HEK293 (cell line): ENCODE results near the gene NFATC1.

ENCODE experiments used
- CTCF ChIA-PET: fragments of 350-600 bp; formaldehyde crosslinking; extraction: SDS; loops from one replicate; lab custom pipeline; 2021; ENCODE audit warnings: antibody characterized with exemption; lab: Yijun Ruan, JAX
- POLR2A ChIA-PET: fragments of 300-600 bp; formaldehyde crosslinking; extraction: SDS; loops from one replicate; lab custom pipeline; 2020; ENCODE audit warnings: antibody characterized with exemption, inconsistent platforms; lab: Yijun Ruan, JAX
- H3K27ac ChIP-seq: fragments of 200-500 bp; sonication (Bioruptor generic); 2 replicates; pipeline ENCODE4 v1.5.1; 2014; ENCODE audit warnings: low read depth, low read length, control low read depth, inconsistent platforms; ENCODE audit errors: extremely low read depth
- H3K36me3 ChIP-seq, 2 experiments: fragments of 200-500 bp in 1 of 2; sonication (Bioruptor generic) in 1 of 2; 1 replicate in 1 of 2; 2 replicates in 1 of 2; pipeline ENCODE4 v1.5.1; 2014 to 2017; ENCODE audit warnings: inconsistent platforms in 2 of 2, low read length in 2 of 2; ENCODE audit not compliant: control insufficient read depth in 2 of 2, insufficient read depth in 1 of 2
- H3K4me1 ChIP-seq: fragments of 200-500 bp; sonication (Bioruptor generic); 2 replicates; pipeline ENCODE4 v1.5.1; 2014; ENCODE audit warnings: mild to moderate bottlenecking, low read length, inconsistent platforms; ENCODE audit not compliant: control insufficient read depth, insufficient read depth
- H3K4me3 ChIP-seq: 2 replicates; pipeline ENCODE4 v1.5.1; 2011; ENCODE audit warnings: low read depth, mild to moderate bottlenecking, control low read depth, low read length, moderate library complexity
- H3K9me3 ChIP-seq: fragments of 200-500 bp; sonication (Bioruptor generic); 2 replicates; pipeline ENCODE4 v1.5.1; 2014; ENCODE audit warnings: low read depth, low read length, inconsistent platforms; ENCODE audit not compliant: control insufficient read depth, insufficient read depth
- GLIS1 ChIP-seq: fragments of 450-650 bp; formaldehyde crosslinking; IDR thresholded peaks from 2 replicates; pipeline ENCODE4 v1.5.1; 2016; ENCODE audit warnings: missing biosample characterization, missing genetic modification characterization
- GLIS2 ChIP-seq: fragments of 450-650 bp; formaldehyde crosslinking; IDR thresholded peaks from 2 replicates; pipeline ENCODE4 v1.5.1; 2016; ENCODE audit warnings: missing biosample characterization, missing genetic modification characterization
- HOXD13 ChIP-seq: sonication (generic); formaldehyde crosslinking; IDR thresholded peaks from 2 replicates; pipeline ENCODE4 v1.8.0; 2022; ENCODE audit warnings: missing genetic modification reagents, borderline replicate concordance
- KLF17 ChIP-seq: fragments of 450-650 bp; formaldehyde crosslinking; IDR thresholded peaks from 2 replicates; pipeline ENCODE4 v1.5.1; 2016; ENCODE audit warnings: missing biosample characterization, missing genetic modification characterization
- MZF1 ChIP-seq: fragments of 450-650 bp; formaldehyde crosslinking; IDR thresholded peaks from 2 replicates; pipeline ENCODE4 v1.5.1; 2017; ENCODE audit warnings: missing biosample characterization, missing genetic modification characterization, borderline replicate concordance
- OSR2 ChIP-seq: fragments of 450-650 bp; formaldehyde crosslinking; IDR thresholded peaks from 2 replicates; pipeline ENCODE4 v1.5.1; 2016; ENCODE audit warnings: missing biosample characterization, missing genetic modification characterization
- SP2 ChIP-seq: fragments of 450-650 bp; formaldehyde crosslinking; IDR thresholded peaks from 2 replicates; pipeline ENCODE4 v1.5.1; 2016; ENCODE audit warnings: missing biosample characterization, missing genetic modification characterization
- ZBTB8A ChIP-seq: fragments of 450-650 bp; formaldehyde crosslinking; IDR thresholded peaks from 2 replicates; pipeline ENCODE4 v1.5.1; 2016; ENCODE audit warnings: missing biosample characterization, missing genetic modification characterization
- ZEB2 ChIP-seq: fragments of 450-650 bp; formaldehyde crosslinking; IDR thresholded peaks from 2 replicates; pipeline ENCODE4 v1.5.1; 2016; ENCODE audit warnings: missing biosample characterization, missing genetic modification characterization
- ZFP41 ChIP-seq: fragments of 450-650 bp; formaldehyde crosslinking; IDR thresholded peaks from 2 replicates; pipeline ENCODE4 v1.5.1; 2016; ENCODE audit warnings: missing biosample characterization, missing genetic modification characterization, borderline replicate concordance
- ZIC2 ChIP-seq: fragments of 450-650 bp; formaldehyde crosslinking; IDR thresholded peaks from 2 replicates; pipeline ENCODE4 v1.5.1; 2016; ENCODE audit warnings: missing biosample characterization, missing genetic modification characterization
- ZNF10 ChIP-seq: fragments of 450-650 bp; formaldehyde crosslinking; IDR thresholded peaks from 2 replicates; pipeline ENCODE4 v1.5.1; 2017; ENCODE audit warnings: missing biosample characterization, missing genetic modification characterization
- ZNF112 ChIP-seq: fragments of 450-650 bp; formaldehyde crosslinking; IDR thresholded peaks from 2 replicates; pipeline ENCODE4 v1.5.0; 2017; ENCODE audit warnings: missing biosample characterization, missing genetic modification characterization
- ZNF24 ChIP-seq: fragments of 450-650 bp; formaldehyde crosslinking; IDR thresholded peaks from 2 replicates; pipeline ENCODE4 v1.5.1; 2016; ENCODE audit warnings: missing biosample characterization, missing genetic modification characterization
- ZNF335 ChIP-seq: fragments of 450-650 bp; formaldehyde crosslinking; conservative IDR thresholded peaks from 2 replicates; pipeline ENCODE4 v1.5.1; 2016; ENCODE audit warnings: missing biosample characterization, missing genetic modification characterization
- ZNF391 ChIP-seq: fragments of 450-650 bp; formaldehyde crosslinking; IDR thresholded peaks from 2 replicates; pipeline ENCODE4 v1.5.1; 2016; ENCODE audit warnings: low read depth, missing biosample characterization, missing genetic modification characterization, borderline replicate concordance
- ZNF580 ChIP-seq: fragments of 450-650 bp; formaldehyde crosslinking; IDR thresholded peaks from 2 replicates; pipeline ENCODE4 v1.5.1; 2016; ENCODE audit warnings: missing biosample characterization, missing genetic modification characterization
- ZNF664 ChIP-seq: fragments of 450-650 bp; formaldehyde crosslinking; IDR thresholded peaks from 2 replicates; pipeline ENCODE4 v1.5.1; 2016; ENCODE audit warnings: missing biosample characterization, missing genetic modification characterization
- ZNF677 ChIP-seq: fragments of 450-650 bp; IDR thresholded peaks from 2 replicates; pipeline ENCODE4 v1.5.0; 2018; ENCODE audit warnings: missing biosample characterization, mild to moderate bottlenecking, missing genetic modification characterization, moderate library complexity
- ZNF76 ChIP-seq: fragments of 450-650 bp; formaldehyde crosslinking; IDR thresholded peaks from 2 replicates; pipeline ENCODE4; 2016; ENCODE audit warnings: low read depth, missing biosample characterization, missing genetic modification characterization, borderline replicate concordance
- ZNF777 ChIP-seq: fragments of 450-650 bp; formaldehyde crosslinking; IDR thresholded peaks from 2 replicates; pipeline ENCODE4 v1.5.1; 2017; ENCODE audit warnings: missing biosample characterization, missing genetic modification characterization, borderline replicate concordance
- ZNF792 ChIP-seq: fragments of 450-650 bp; formaldehyde crosslinking; IDR thresholded peaks from 2 replicates; pipeline ENCODE4 v1.5.1; 2016; ENCODE audit warnings: missing biosample characterization, missing genetic modification characterization
- TF ChIP-seq, protein P1 (sequence below): fragments of 450-650 bp; formaldehyde crosslinking; IDR thresholded peaks from 2 replicates; pipeline ENCODE4 v1.5.1; 2017; ENCODE audit warnings: missing biosample characterization, missing genetic modification characterization
- TF ChIP-seq, protein P2 (sequence below): fragments of 450-650 bp; formaldehyde crosslinking; conservative IDR thresholded peaks from 2 replicates; pipeline ENCODE4 v1.5.1; 2016; ENCODE audit warnings: low read depth, missing biosample characterization, missing genetic modification characterization
- TF ChIP-seq, protein P3 (sequence below): fragments of 450-650 bp; formaldehyde crosslinking; IDR thresholded peaks from 2 replicates; pipeline ENCODE4 v1.5.1; 2016; ENCODE audit warnings: missing biosample characterization, missing genetic modification characterization

The NFATC1 gene

DNA sequence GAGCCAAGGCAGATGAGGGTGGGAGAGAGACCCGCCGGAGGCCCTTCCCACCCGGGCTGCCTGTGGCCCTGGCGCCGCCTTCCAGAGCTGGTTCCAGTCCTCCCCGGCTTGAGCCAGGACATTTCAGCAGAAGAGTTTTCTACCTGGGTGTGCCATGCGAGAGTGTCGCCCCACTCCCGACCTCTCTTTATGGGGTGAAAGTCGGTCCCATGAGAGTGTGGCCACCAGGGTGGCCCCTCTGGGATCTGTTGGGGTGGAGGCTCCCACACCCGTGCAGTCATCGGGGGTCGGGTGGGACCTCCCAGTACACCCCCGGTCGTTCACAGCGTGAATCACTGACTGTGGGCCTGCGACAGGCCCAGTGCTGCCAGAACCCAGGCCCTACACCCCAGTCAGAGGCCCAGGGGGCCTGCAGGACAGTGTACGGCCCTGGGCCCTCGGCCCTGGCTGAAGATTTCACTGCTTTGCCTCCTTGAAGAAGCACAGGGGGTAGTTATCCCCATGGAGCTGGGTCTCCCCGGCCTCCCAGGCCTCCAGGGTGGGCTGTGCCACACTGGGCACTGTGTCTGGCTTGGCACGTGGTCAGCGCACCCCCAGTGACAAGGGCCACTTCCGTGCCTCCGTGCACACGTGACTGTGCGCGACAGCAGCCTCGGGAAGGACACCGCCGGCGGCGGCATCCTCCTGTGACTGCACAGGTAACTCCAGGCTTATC, 5.9 kb downstream of the NFATC1 start:
- CTCF ChIA-PET = no interaction called here
- Histone ChIP-seq H3K4me1 (no peaks in the 10 kb centered on the region), H3K9me3 (no peaks in the 10 kb centered on the region), H3K4me3 (no peak overlapping the region), H3K27ac (no peak overlapping the region), H3K36me3 (no peaks in the 10 kb centered on the region)
- TF ChIP-seq SP2 (tag by site-specific recombination) (no peak), MZF1 (no peak), ZNF10 (tag by site-specific recombination) (peak; percentile 52; the same call in 1 of the 2 replicates), ZNF112 (tag by site-specific recombination) (no peak), GLIS2 (tag by site-specific recombination) (peak; percentile 71), KLF17 (tag by site-specific recombination) (no peak), ZNF792 (tag by site-specific recombination) (no peak), GLIS1 (tag by site-specific recombination) (peak; percentile 50), ZIC2 (peak; percentile 23; the same call in 1 of the 2 replicates)
- TF ChIP-seq, protein P1, sequence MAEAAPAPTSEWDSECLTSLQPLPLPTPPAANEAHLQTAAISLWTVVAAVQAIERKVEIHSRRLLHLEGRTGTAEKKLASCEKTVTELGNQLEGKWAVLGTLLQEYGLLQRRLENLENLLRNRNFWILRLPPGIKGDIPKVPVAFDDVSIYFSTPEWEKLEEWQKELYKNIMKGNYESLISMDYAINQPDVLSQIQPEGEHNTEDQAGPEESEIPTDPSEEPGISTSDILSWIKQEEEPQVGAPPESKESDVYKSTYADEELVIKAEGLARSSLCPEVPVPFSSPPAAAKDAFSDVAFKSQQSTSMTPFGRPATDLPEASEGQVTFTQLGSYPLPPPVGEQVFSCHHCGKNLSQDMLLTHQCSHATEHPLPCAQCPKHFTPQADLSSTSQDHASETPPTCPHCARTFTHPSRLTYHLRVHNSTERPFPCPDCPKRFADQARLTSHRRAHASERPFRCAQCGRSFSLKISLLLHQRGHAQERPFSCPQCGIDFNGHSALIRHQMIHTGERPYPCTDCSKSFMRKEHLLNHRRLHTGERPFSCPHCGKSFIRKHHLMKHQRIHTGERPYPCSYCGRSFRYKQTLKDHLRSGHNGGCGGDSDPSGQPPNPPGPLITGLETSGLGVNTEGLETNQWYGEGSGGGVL (tag by site-specific recombination) = no peak
- POLR2A ChIA-PET = no interaction called here

DNA sequence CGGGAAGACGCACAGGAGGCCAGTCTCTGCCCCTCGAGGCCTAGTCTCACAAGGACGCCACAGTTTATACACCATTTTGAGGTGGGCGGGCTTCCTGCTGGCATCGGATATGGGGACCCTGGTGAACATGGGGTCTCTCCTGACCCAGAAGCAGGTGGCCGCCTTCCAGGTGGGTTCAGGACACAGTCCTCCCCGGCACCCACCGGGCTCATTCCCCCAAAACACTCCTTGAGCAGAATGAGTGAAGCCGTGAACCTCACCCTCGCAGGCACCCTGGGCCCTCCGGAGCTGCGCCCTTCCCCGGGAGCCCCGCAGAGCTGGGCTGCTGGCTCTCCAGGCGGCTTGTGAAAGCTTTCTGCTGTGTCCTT, 6.5 kb downstream of the NFATC1 start:
- Histone ChIP-seq H3K4me1 (no peaks in the 10 kb centered on the region), H3K9me3 (no peaks in the 10 kb centered on the region), H3K27ac (no peak overlapping the region), H3K4me3 (no peak overlapping the region), H3K36me3 (no peaks in the 10 kb centered on the region)
- POLR2A ChIA-PET = no interaction called here
- CTCF ChIA-PET = no interaction called here
- TF ChIP-seq SP2 (tag by site-specific recombination) = no peak
- TF ChIP-seq ZFP41 = no peak
- TF ChIP-seq, protein P2, sequence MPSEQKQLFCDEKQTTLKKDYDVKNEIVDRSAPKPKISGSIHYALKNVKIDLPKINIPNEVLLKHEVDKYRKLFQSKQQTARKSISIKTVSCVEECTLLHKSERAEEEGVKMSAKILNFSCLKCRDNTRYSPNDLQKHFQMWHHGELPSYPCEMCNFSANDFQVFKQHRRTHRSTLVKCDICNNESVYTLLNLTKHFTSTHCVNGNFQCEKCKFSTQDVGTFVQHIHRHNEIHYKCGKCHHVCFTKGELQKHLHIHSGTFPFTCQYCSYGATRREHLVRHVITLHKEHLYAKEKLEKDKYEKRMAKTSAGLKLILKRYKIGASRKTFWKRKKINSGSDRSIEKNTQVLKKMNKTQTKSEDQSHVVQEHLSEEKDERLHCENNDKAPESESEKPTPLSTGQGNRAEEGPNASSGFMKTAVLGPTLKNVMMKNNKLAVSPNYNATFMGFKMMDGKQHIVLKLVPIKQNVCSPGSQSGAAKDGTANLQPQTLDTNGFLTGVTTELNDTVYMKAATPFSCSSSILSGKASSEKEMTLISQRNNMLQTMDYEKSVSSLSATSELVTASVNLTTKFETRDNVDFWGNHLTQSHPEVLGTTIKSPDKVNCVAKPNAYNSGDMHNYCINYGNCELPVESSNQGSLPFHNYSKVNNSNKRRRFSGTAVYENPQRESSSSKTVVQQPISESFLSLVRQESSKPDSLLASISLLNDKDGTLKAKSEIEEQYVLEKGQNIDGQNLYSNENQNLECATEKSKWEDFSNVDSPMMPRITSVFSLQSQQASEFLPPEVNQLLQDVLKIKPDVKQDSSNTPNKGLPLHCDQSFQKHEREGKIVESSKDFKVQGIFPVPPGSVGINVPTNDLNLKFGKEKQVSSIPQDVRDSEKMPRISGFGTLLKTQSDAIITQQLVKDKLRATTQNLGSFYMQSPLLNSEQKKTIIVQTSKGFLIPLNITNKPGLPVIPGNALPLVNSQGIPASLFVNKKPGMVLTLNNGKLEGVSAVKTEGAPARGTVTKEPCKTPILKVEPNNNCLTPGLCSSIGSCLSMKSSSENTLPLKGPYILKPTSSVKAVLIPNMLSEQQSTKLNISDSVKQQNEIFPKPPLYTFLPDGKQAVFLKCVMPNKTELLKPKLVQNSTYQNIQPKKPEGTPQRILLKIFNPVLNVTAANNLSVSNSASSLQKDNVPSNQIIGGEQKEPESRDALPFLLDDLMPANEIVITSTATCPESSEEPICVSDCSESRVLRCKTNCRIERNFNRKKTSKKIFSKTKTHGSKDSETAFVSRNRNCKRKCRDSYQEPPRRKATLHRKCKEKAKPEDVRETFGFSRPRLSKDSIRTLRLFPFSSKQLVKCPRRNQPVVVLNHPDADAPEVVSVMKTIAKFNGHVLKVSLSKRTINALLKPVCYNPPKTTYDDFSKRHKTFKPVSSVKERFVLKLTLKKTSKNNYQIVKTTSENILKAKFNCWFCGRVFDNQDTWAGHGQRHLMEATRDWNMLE = no peak
- TF ChIP-seq ZBTB8A = no peak
- TF ChIP-seq HOXD13 = no peak
- no peak for TF ChIP-seq ZNF335
- no peak for TF ChIP-seq ZEB2
- TF ChIP-seq, protein P3, sequence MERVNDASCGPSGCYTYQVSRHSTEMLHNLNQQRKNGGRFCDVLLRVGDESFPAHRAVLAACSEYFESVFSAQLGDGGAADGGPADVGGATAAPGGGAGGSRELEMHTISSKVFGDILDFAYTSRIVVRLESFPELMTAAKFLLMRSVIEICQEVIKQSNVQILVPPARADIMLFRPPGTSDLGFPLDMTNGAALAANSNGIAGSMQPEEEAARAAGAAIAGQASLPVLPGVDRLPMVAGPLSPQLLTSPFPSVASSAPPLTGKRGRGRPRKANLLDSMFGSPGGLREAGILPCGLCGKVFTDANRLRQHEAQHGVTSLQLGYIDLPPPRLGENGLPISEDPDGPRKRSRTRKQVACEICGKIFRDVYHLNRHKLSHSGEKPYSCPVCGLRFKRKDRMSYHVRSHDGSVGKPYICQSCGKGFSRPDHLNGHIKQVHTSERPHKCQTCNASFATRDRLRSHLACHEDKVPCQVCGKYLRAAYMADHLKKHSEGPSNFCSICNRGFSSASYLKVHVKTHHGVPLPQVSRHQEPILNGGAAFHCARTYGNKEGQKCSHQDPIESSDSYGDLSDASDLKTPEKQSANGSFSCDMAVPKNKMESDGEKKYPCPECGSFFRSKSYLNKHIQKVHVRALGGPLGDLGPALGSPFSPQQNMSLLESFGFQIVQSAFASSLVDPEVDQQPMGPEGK = no peak
- TF ChIP-seq ZNF391 (tag by site-specific recombination) = no peak
- TF ChIP-seq ZNF76 (tag by site-specific recombination) = no peak
- no peak for TF ChIP-seq ZNF664 (tag by site-specific recombination)
- no peak for TF ChIP-seq OSR2 (tag by site-specific recombination)
- no peak for TF ChIP-seq ZNF777 (tag by site-specific recombination)
- no peak for TF ChIP-seq ZNF580
- no peak for TF ChIP-seq ZNF677 (tag by site-specific recombination)
- no peak for TF ChIP-seq ZNF24 (tag by site-specific recombination)
